ENCODE results near the gene DNAJC7.

DNAJC7 gene

GRCh38 chr17:42016941-42017865, at the start of gene DNAJC7:
DNAJC7 (minus strand) TSS chr17:42017439; CDS start chr17:42017416, 23 bp downstream.
- peak; percentile 96 to 98 for DNase-seq

GRCh38 chr17:42065201-42065600, 48.0 kb upstream of the DNAJC7 start:
- no peak for DNase-seq

GRCh38 chr17:42062681-42063080, 45.4 kb upstream of the DNAJC7 start:
- no peak for DNase-seq

GRCh38 chr17:42061646-42062487, 44.6 kb upstream of the DNAJC7 start:
- no peak for DNase-seq

- no peak for DNase-seq
Measured at GRCh38 chr17:42060231-42060630, 43.0 kb upstream of the DNAJC7 start.

- no peak for DNase-seq
Measured at GRCh38 chr17:42059815-42060214, 42.6 kb upstream of the DNAJC7 start.

GRCh38 chr17:42058063-42058462, 40.8 kb upstream of the DNAJC7 start:
- no peak for DNase-seq

GRCh38 chr17:42056635-42057034, 39.4 kb upstream of the DNAJC7 start:
- no peak for DNase-seq

GRCh38 chr17:42055496-42055895, 38.3 kb upstream of the DNAJC7 start:
- DNase-seq = no peak

GRCh38 chr17:42055027-42055426, 37.8 kb upstream of the DNAJC7 start:
- peak in 1 of 2 experiments; percentile 16 for DNase-seq

- DNase-seq = no peak
Measured at GRCh38 chr17:42053731-42054500, 36.7 kb upstream of the DNAJC7 start.

- DNase-seq = no peak
Measured at GRCh38 chr17:42052346-42052877, 35.2 kb upstream of the DNAJC7 start.

- DNase-seq = no peak
Measured at GRCh38 chr17:42051645-42052044, 34.4 kb upstream of the DNAJC7 start.

GRCh38 chr17:42051013-42051400, 33.8 kb upstream of the DNAJC7 start:
- DNase-seq = no peak

- DNase-seq = peak; percentile 54 to 67
Measured at GRCh38 chr17:42050393-42051012, 33.3 kb upstream of the DNAJC7 start, which contains the start of gene C17orf113. C17orf113 (minus strand) TSS chr17:42050601; CDS start chr17:42043376, 7,225 bp downstream.

- DNase-seq = no peak
Measured at GRCh38 chr17:42049834-42050392, 32.7 kb upstream of the DNAJC7 start.

- no peak for DNase-seq
Measured at GRCh38 chr17:42047343-42047742, 30.1 kb upstream of the DNAJC7 start.

GRCh38 chr17:42045719-42046118, 28.5 kb upstream of the DNAJC7 start:
- no peak for DNase-seq

GRCh38 chr17:42042598-42043319, 25.5 kb upstream of the DNAJC7 start:
- DNase-seq = no peak

GRCh38 chr17:42041619-42042018, 24.4 kb upstream of the DNAJC7 start:
- DNase-seq = no peak

- DNase-seq = no peak
Measured at GRCh38 chr17:42040818-42041217, 23.6 kb upstream of the DNAJC7 start.
